HepG2 (cell line): Measurements from ENCODE around the gene FGF7. TPM values are rescaled to one million over a fixed set of nuclear protein-coding genes. Genes with fewer than 3 reads are reported as not detected.
"Not testable (repeated sequence)": the region's sequence is repeated elsewhere in the genome, so short reads cannot be mapped to it uniquely, and the experiment has no call there.

ENCODE experiments used
- ATAC-seq: fragments of 200-7000 bp; cut with Tn5 transposase; 3 replicates; pipeline ENCODE4 v1.9.1; 2020; ENCODE audit warnings: mild to moderate bottlenecking, moderate library complexity
- BruUV-seq: library from RNA; stranded (reverse); fragments of 400-500 nt; replicated peaks from 2 replicates; lab custom pipeline; 2021; lab: Mats Ljungman, UMichigan
- CTCF ChIA-PET: fragments of 300-600 bp; formaldehyde crosslinking; extraction: SDS; loops from one replicate; lab custom pipeline; 2021; ENCODE audit warnings: low total read pairs, inconsistent platforms, low intra/inter-chr PET ratio; lab: Yijun Ruan, JAX
- POLR2A ChIA-PET: fragments of 350-600 bp; sonication (Branson Sonifier 250); formaldehyde crosslinking; loops from one replicate; lab custom pipeline; 2020; ENCODE audit warnings: antibody characterized with exemption, inconsistent platforms; lab: Yijun Ruan, JAX
- DNase-seq: peaks from one replicate; pipeline ENCODE4 v3.0.0-alpha.2; 2015; ENCODE audit warnings: low spot score
- FAIRE-seq: peaks from 3 replicates; lab custom pipeline; 2011; peaks lifted over from hg19 to GRCh38; lab: Jason Lieb, UNC
- H2AFZ ChIP-seq: one replicate; pipeline ENCODE4 v1.6.1; 2011; ENCODE audit warnings: low read length, inconsistent platforms
- H3K27ac ChIP-seq: fragments of 300-600 bp; 3 replicates; pipeline ENCODE4 v1.8.0; 2011; ENCODE audit warnings: mixed run types, mild to moderate bottlenecking, mixed read lengths, low read length, inconsistent platforms; ENCODE audit not compliant: insufficient read depth; ENCODE audit errors: extremely low read length
- H3K27me3 ChIP-seq, 2 experiments: fragments of 200-600 bp in 1 of 2; 2 replicates in 1 of 2; 3 replicates in 1 of 2; pipeline versions ENCODE4 v1.6.0 to v1.8.0; 2011; ENCODE audit warnings: low read length in 2 of 2, mild to moderate bottlenecking in 2 of 2, moderate library complexity in 2 of 2, inconsistent platforms in 1 of 2; ENCODE audit not compliant: insufficient read depth in 2 of 2, control insufficient read depth in 1 of 2
- H3K36me3 ChIP-seq, 2 experiments: fragments of 200-600 bp in 1 of 2; replicated peaks in 1 of 2; 2 replicates in 1 of 2; 3 replicates in 1 of 2; pipeline versions ENCODE4 v1.5.1 to v1.8.0; 2011; ENCODE audit warnings: low read length in 2 of 2, inconsistent platforms in 1 of 2; ENCODE audit not compliant: insufficient read depth in 2 of 2, control insufficient read depth in 1 of 2
- H3K4me1 ChIP-seq: 2 replicates; pipeline ENCODE4 v1.5.1; 2012; ENCODE audit warnings: low read length, inconsistent platforms; ENCODE audit not compliant: insufficient read depth
- H3K4me2 ChIP-seq: 2 replicates; pipeline ENCODE4 v1.6.0; 2011; ENCODE audit warnings: low read depth, low read length, inconsistent platforms
- H3K4me3 ChIP-seq, 3 experiments: fragments of 200-600 bp in 1 of 3; sonication (generic), shearing (Covaris generic) in 1 of 3; replicated peaks in 1 of 3; 2 replicates each; pipeline ENCODE4 v1.5.1; 2011 to 2016; ENCODE audit warnings: low read length in 3 of 3, inconsistent platforms in 2 of 3, low read depth in 2 of 3, mild to moderate bottlenecking in 2 of 3, control low read depth in 1 of 3, mixed read lengths in 1 of 3; ENCODE audit not compliant: insufficient read depth in 1 of 3
- H3K79me2 ChIP-seq: one replicate; pipeline ENCODE4 v1.6.1; 2011; ENCODE audit warnings: low read length, inconsistent platforms; ENCODE audit not compliant: insufficient read depth
- H3K9ac ChIP-seq: 2 replicates; pipeline ENCODE4 v1.6.0; 2011; ENCODE audit warnings: mild to moderate bottlenecking, low read depth, low read length, inconsistent platforms; ENCODE audit not compliant: insufficient read depth
- H3K9me3 ChIP-seq: 2 replicates; pipeline ENCODE4 v1.5.1; 2012; ENCODE audit warnings: mild to moderate bottlenecking, low read length
- H4K20me1 ChIP-seq: 2 replicates; pipeline ENCODE4 v1.6.0; 2011; ENCODE audit warnings: inconsistent platforms, mild to moderate bottlenecking, low read length, moderate library complexity; ENCODE audit not compliant: insufficient read depth
- CENPBD1 ChIP-seq: sonication (generic); formaldehyde crosslinking; IDR thresholded peaks from 2 replicates; pipeline ENCODE4 v1.8.0; 2022; ENCODE audit warnings: missing genetic modification reagents, low read depth, mild to moderate bottlenecking, borderline replicate concordance
- DNMT3B ChIP-seq: conservative IDR thresholded peaks from 2 replicates; pipeline ENCODE4 v1.6.1; 2016; ENCODE audit warnings: missing biosample characterization, control low read depth
- ELF3 ChIP-seq: IDR thresholded peaks from 2 replicates; pipeline ENCODE4 v1.6.1; 2016; ENCODE audit warnings: missing genetic modification reagents, missing compliant biosample characterization
- FOXK2 ChIP-seq: fragments of 450-650 bp; IDR thresholded peaks from 2 replicates; pipeline ENCODE4 v1.6.1; 2016
- IRF1 ChIP-seq: sonication (generic); formaldehyde crosslinking; IDR thresholded peaks from 2 replicates; pipeline ENCODE4 v1.4.0; 2020; ENCODE audit warnings: low read depth, mild to moderate bottlenecking, missing genetic modification reagents
- KAT7 ChIP-seq: IDR thresholded peaks from 2 replicates; pipeline ENCODE4 v1.6.1; 2018; ENCODE audit warnings: borderline replicate concordance, missing compliant biosample characterization
- MAF1 ChIP-seq: sonication (generic); formaldehyde crosslinking; IDR thresholded peaks from 2 replicates; pipeline ENCODE4 v1.5.0; 2020; ENCODE audit warnings: missing genetic modification reagents, borderline replicate concordance
- SRSF1 ChIP-seq: fragments of 200-400 bp; formaldehyde crosslinking; optimal IDR thresholded peaks from 2 replicates; pipeline ENCODE3; 2017; ENCODE audit warnings: mild to moderate bottlenecking, low read depth, low read length, moderate library complexity
- STAG1 ChIP-seq: sonication (generic); formaldehyde crosslinking; IDR thresholded peaks from 2 replicates; pipeline ENCODE4 v1.4.0; 2020; ENCODE audit warnings: missing genetic modification reagents
- TERF1 ChIP-seq: sonication (generic); formaldehyde crosslinking; IDR thresholded peaks from 2 replicates; pipeline ENCODE4 v1.8.0; 2022; ENCODE audit warnings: mild to moderate bottlenecking, missing genetic modification reagents, moderate library complexity
- ZBTB21 ChIP-seq: sonication (generic); formaldehyde crosslinking; IDR thresholded peaks from 2 replicates; pipeline ENCODE4 v1.4.0; 2020; ENCODE audit warnings: missing genetic modification reagents
- ZNF121 ChIP-seq: sonication (generic); formaldehyde crosslinking; IDR thresholded peaks from 2 replicates; pipeline ENCODE4 v1.5.0; 2020; ENCODE audit warnings: mild to moderate bottlenecking, missing genetic modification reagents
- WGBS: methylation state at CpG from one replicate; pipeline ENCODE4 v1.1.6; 2017; ENCODE audit warnings: low lambda C conversion rate; 5-methylcytosine and 5-hydroxymethylcytosine counted together
- in situ Hi-C: cut with HindIII; loops from 2 replicates; pipeline ENCODE4 v1.10.0; 2017; ENCODE audit warnings: low pct_unique_long_range_greater_than_20kb; ENCODE audit not compliant: extremely low pct_ligation_motif_present
- intact Hi-C: fragments of 100-400 bp; cut with micrococcal nuclease; formaldehyde crosslinking; loops from one replicate; pipeline ENCODE4 v1.10.0; 2022; ENCODE audit not compliant: unreplicated experiment
- polyA plus RNA-seq, 8 experiments: library from polyadenylated mRNA; depleted of rRNA in 3 of 8; stranded (reverse) in 7 of 8; unstranded in 1 of 8; fragments of >200 nt; fragmentation: Illumina TruSeq in 4 of 8; extraction: Trizol in 4 of 8; gene quantifications; 2 replicates each; pipeline versions ENCODE4 v1.2.1 to v1.2.3, GENCODE V29; 2011 to 2016; ENCODE audit warnings: low read depth in 4 of 8, missing spikeins in 1 of 8, mixed read lengths in 1 of 8; ENCODE audit not compliant: insufficient read depth in 1 of 8
- total RNA-seq, 5 experiments: library from RNA; depleted of rRNA; stranded (reverse); fragments of >200 nt; fragmentation: Illumina TruSeq; extraction: Trizol; gene quantifications; 2 replicates each; pipeline ENCODE4 v1.2.3, GENCODE V29; 2016; ENCODE audit warnings: low read depth in 1 of 5

Gene FGF7
- total and polyA plus RNA-seq, 2 of the 13 experiments (the other 11 are each of a cell fraction or from before 2014, with no cell fraction given), result not detected

- TF ChIP-seq KAT7 (no peak), FOXK2 (no peak), ZBTB21 (CRISPR knock-in tag) (no peak), ELF3 (CRISPR knock-in tag) (0 out of 2 replicates have a peak, but pooled peaks have one; percentile 8), CENPBD1 (CRISPR knock-in tag) (no peak)
These were observed 45.4 kb downstream of the FGF7 start (continued) for GRCh38 chr15:49468481-49468839.

GRCh38 chr15:49471248-49471647 is 48.2 kb downstream of the FGF7 start:
- H3K9ac ChIP-seq, H3K4me3 ChIP-seq, H3K36me3 ChIP-seq, H3K79me2 ChIP-seq, H2AFZ ChIP-seq, H3K27me3 ChIP-seq, in situ Hi-C loops, H3K4me2 ChIP-seq, FAIRE-seq, H3K9me3 ChIP-seq, H3K4me1 ChIP-seq, BruUV-seq, H3K27ac ChIP-seq, H4K20me1 ChIP-seq, DNase-seq, POLR2A ChIA-PET: not testable (repeated sequence)
- 6% methylated on average over 4 of the region's 4 CpGs for WGBS
- TF ChIP-seq STAG1, result peak; percentile 46
- peak; percentile 49; the same call in 1 of the 3 replicates for ATAC-seq
- intact Hi-C loops, result loop anchor here (1.0 kb wide), 1 partner anchor 532 kb away; no protein-coding TSS in a partner anchor
- CTCF ChIA-PET, result interaction anchor here (0.9 kb wide), 1 partner anchor 362 kb away, joined by 3 read pairs; no protein-coding TSS in a partner anchor

- no peak overlapping the region for H3K9ac ChIP-seq
- DNase-seq (no peak), FAIRE-seq (no peak), ATAC-seq (no peak)
- no peak overlapping the region for H3K4me3 ChIP-seq
- H3K27me3 ChIP-seq, result no peaks in the 10 kb centered on the region
- in situ Hi-C loops, result no loop called here
- no peaks in the 10 kb centered on the region for H3K9me3 ChIP-seq
- WGBS, result 33% methylated on average over 4 of the region's 4 CpGs
- no peak overlapping the region for H3K4me2 ChIP-seq
- H3K4me1 ChIP-seq, result no peaks in the 10 kb centered on the region
- H3K27ac ChIP-seq, result no peak overlapping the region
- H4K20me1 ChIP-seq, result no peaks in the 10 kb centered on the region
- H2AFZ ChIP-seq, result no peak overlapping the region
- CTCF ChIA-PET, result no interaction called here
- no TSS peak for BruUV-seq
- H3K79me2 ChIP-seq, result no peaks in the 10 kb centered on the region
- intact Hi-C loops, result loop anchor here (1.0 kb wide), 1 partner anchor 532 kb away; no protein-coding TSS in a partner anchor
- no peaks in the 10 kb centered on the region for H3K36me3 ChIP-seq
- POLR2A ChIA-PET, result no interaction called here
- TF ChIP-seq MAF1 (CRISPR knock-in tag), result no peak
- TF ChIP-seq SRSF1, result no peak
- no peak for TF ChIP-seq TERF1 (CRISPR knock-in tag)
- no peak for TF ChIP-seq ZNF121 (CRISPR knock-in tag)
- TF ChIP-seq IRF1 (CRISPR knock-in tag), result no peak
- TF ChIP-seq DNMT3B (CRISPR knock-in tag), result no peak
These were observed 48.7 kb downstream of the FGF7 start for GRCh38 chr15:49471733-49472132.
